Measurements from ENCODE around the gene PNLIP. TPM values are rescaled to one million over a fixed set of nuclear protein-coding genes. Genes with fewer than 3 reads are reported as not detected.
A peak's percentile ranks its signal among the peaks of the same experiment; 100 is the strongest.

Gene PNLIP
- total RNA-seq, 6 donors from 2014 or later, result 1.7 to 3.3 TPM; not detected in 4

- TF ChIP-seq POLR2AphosphoS5 (IDR thresholded peaks at IDR 0.05) (no peak), EP300 (IDR thresholded peaks at IDR 0.05) (no peak), POLR2A (IDR thresholded peaks at IDR 0.05) (no peak), CTCF (IDR thresholded peaks at IDR 0.05) (peak in 5 of 6 experiments; percentile 34 to 84 (median 51))
- no peaks in the 10 kb centered on the region for H3K36me3 ChIP-seq
- no peaks in the 10 kb centered on the region for H3K4me1 ChIP-seq
- H3K4me3 ChIP-seq, result no peak overlapping the region
- DNase-seq (no peak), ATAC-seq (ENCODE audit: low FRiP score in 2 of 2) (peak in 1 of 2 donors; percentile 59)
- WGBS, 2 donors, result 33 to 37% methylated on average over 10 of the region's 10 CpGs
- no peaks in the 10 kb centered on the region for H3K9me3 ChIP-seq
- H3K27me3 ChIP-seq, result no peaks in the 10 kb centered on the region
- no peak overlapping the region for H3K27ac ChIP-seq
Observed at GRCh38 chr10:116521424-116522290, 24.1 kb upstream of the PNLIP start.

- no peaks in the 10 kb centered on the region for H3K27me3 ChIP-seq
- WGBS, 2 donors, result 71 to 78% methylated on average over 8 of the region's 8 CpGs
- no peak overlapping the region for H3K27ac ChIP-seq
- no peaks in the 10 kb centered on the region for H3K4me1 ChIP-seq
- ATAC-seq (ENCODE audit: low FRiP score in 2 of 2) (no peak), DNase-seq (no peak)
- H3K4me3 ChIP-seq, result no peak overlapping the region
- no peak for TF ChIP-seq CTCF (IDR thresholded peaks at IDR 0.05)
- TF ChIP-seq EP300 (IDR thresholded peaks at IDR 0.05), result no peak
- TF ChIP-seq POLR2AphosphoS5 (IDR thresholded peaks at IDR 0.05), result no peak
- no peak for TF ChIP-seq POLR2A (IDR thresholded peaks at IDR 0.05)
- H3K9me3 ChIP-seq, result no peaks in the 10 kb centered on the region
- no peaks in the 10 kb centered on the region for H3K36me3 ChIP-seq
Observed at GRCh38 chr10:116522803-116523381, 22.8 kb upstream of the PNLIP start.

GRCh38 chr10:116524736-116525135 lies 21.0 kb upstream of the PNLIP start:
- Histone ChIP-seq H3K36me3 (no peaks in the 10 kb centered on the region), H3K27ac (no peak overlapping the region), H3K27me3 (no peaks in the 10 kb centered on the region), H3K4me3 (no peak overlapping the region), H3K4me1 (no peaks in the 10 kb centered on the region), H3K9me3 (no peaks in the 10 kb centered on the region)
- no peak for DNase-seq
- 86 to 92% methylated on average over 1 to 3 of the region's 3 CpGs for WGBS, 2 donors
- no peak for TF ChIP-seq CTCF (IDR thresholded peaks at IDR 0.05)
- TF ChIP-seq EP300 (IDR thresholded peaks at IDR 0.05), result no peak
- no peak for TF ChIP-seq POLR2A (IDR thresholded peaks at IDR 0.05)
- TF ChIP-seq POLR2AphosphoS5 (IDR thresholded peaks at IDR 0.05), result no peak
- ATAC-seq (ENCODE audit: low FRiP score in 2 of 2), result peak in 1 of 2 donors; percentile 62

- no peak overlapping the region for H3K27ac ChIP-seq
- no peak overlapping the region for H3K4me3 ChIP-seq
- no peaks in the 10 kb centered on the region for H3K36me3 ChIP-seq
- ATAC-seq (ENCODE audit: low FRiP score in 2 of 2) (no peak), DNase-seq (no peak)
- no peaks in the 10 kb centered on the region for H3K9me3 ChIP-seq
- H3K4me1 ChIP-seq, result no peaks in the 10 kb centered on the region
- 36 to 55% methylated on average over 3 of the region's 3 CpGs for WGBS, 2 donors
- TF ChIP-seq POLR2A (IDR thresholded peaks at IDR 0.05) (no peak), POLR2AphosphoS5 (IDR thresholded peaks at IDR 0.05) (no peak), CTCF (IDR thresholded peaks at IDR 0.05) (no peak)
- no peaks in the 10 kb centered on the region for H3K27me3 ChIP-seq
Observed at GRCh38 chr10:116526219-116526618, 19.5 kb upstream of the PNLIP start.
